Choroid plexus epithelial cell (primary cell): ENCODE data around the gene ERMN.

Source experiments
- DNase-seq: peaks from one replicate; pipeline ENCODE4 v3.0.0-alpha.2; 2010; ENCODE audit warnings: low read depth
- H3K4me3 ChIP-seq: 2 replicates; pipeline ENCODE4 v1.5.1; 2011; ENCODE audit warnings: low read depth, mild to moderate bottlenecking, control low read depth, low read length, moderate library complexity
- CTCF ChIP-seq: conservative IDR thresholded peaks from 2 replicates; pipeline ENCODE4 v1.5.1; 2011; ENCODE audit warnings: low read depth, mild to moderate bottlenecking, control low read depth, inconsistent platforms, low read length, moderate library complexity

Gene ERMN

GRCh38 chr2:157320409-157320808 lies 5.2 kb downstream of the ERMN start:
- DNase-seq, result no peak
- no peak overlapping the region for H3K4me3 ChIP-seq
- no peak for TF ChIP-seq CTCF

DNA sequence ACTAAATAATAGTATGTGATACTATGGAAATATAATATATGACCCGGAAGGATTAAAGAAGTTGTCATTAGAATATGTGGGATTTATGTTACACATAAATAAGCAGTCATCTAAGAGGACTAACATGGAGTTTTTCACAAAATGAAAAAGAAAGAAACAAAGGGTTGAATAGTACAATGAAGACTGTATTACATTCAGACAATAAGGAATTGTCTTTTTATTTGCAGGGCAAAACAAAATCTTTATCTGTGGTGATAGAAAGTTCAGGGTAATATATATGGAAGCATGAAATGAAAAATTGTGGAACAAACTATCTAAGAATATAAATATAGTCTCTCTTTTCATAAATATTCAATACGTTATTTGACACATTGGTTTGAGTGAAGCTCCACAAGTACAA lies 5.8 kb downstream of the ERMN start:
- DNase-seq, result no peak
- no peak for TF ChIP-seq CTCF
- H3K4me3 ChIP-seq, result no peak overlapping the region

DNA sequence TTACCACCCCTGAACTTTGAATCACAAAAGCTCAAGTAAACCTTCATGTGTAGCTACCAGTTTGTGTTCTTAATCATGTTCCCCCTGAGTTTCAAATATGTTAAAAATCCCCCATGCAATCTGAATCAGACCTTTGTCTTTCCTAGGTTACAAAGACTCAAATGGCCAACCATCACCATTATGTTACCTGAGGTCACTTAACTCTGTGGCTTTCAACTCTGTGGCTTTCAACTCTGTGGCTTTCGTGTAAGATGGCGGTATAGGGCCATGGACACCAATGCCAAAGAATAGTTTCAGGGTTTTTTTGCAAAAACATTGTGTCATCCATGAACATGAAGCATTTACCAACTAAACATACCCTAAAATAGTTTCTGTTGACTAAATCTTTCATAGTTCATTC lies 6.7 kb downstream of the ERMN start:
- no peak for DNase-seq
- H3K4me3 ChIP-seq, result no peak overlapping the region
- TF ChIP-seq CTCF, result no peak

- no peak for TF ChIP-seq CTCF
- H3K4me3 ChIP-seq, result no peak overlapping the region
- no peak for DNase-seq
Observed at GRCh38 chr2:157315901-157316300, 9.7 kb downstream of the ERMN start.

GRCh38 chr2:157312866-157313486 lies 12.6 kb downstream of the ERMN start:
- no peak for DNase-seq
- H3K4me3 ChIP-seq, result no peak overlapping the region
- no peak for TF ChIP-seq CTCF

- no peak for TF ChIP-seq CTCF
- no peak for DNase-seq
- no peak overlapping the region for H3K4me3 ChIP-seq
Observed at GRCh38 chr2:157311706-157312105, 13.9 kb downstream of the ERMN start.

DNA sequence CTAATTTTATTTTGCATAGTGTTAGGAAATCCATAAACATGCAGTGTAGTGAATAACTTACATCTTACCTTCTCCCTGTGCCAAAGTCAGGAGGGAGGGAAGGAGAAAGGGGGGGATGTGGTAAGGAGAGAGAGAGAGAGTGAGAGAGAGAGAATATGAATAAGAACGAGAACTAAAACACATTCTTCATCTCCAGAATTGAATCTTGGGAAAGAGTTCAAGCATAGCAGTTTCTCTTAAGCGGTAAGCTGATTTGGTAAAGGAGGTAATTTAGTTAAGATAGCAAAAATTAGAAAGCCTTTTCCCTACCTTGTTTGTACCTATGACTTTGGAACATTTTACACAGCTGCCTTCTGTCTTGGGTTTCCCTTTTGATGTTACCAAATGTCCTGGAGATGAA lies 15.7 kb downstream of the ERMN start:
- no peak for DNase-seq
- no peak for TF ChIP-seq CTCF
- H3K4me3 ChIP-seq, result no peak overlapping the region
